Measurements from ENCODE around the gene PREX1.

- no peak for TF ChIP-seq CTCF (IDR thresholded peaks at IDR 0.05; ENCODE audit: low read depth, low read length)
- no peak for TF ChIP-seq POLR2A (IDR thresholded peaks at IDR 0.05; ENCODE audit: extremely low read depth, insufficient read length)
- TF ChIP-seq, protein P1, sequence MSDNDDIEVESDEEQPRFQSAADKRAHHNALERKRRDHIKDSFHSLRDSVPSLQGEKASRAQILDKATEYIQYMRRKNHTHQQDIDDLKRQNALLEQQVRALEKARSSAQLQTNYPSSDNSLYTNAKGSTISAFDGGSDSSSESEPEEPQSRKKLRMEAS (IDR thresholded peaks at IDR 0.05; ENCODE audit: low read depth, low read length) = peak; percentile 41
Measured at GRCh38 chr20:48787861-48788375, 39.9 kb downstream of the PREX1 start.
